Fibroblast of mammary gland (primary cell): Measurements from ENCODE around the gene YKT6.

ENCODE experiments used
- DNase-seq: peaks from one replicate; pipeline ENCODE4 v3.0.0-alpha.2; 2010; ENCODE audit warnings: low read depth
- H3K4me3 ChIP-seq: 2 replicates; pipeline ENCODE4 v1.5.1; 2011; ENCODE audit warnings: low read depth, mild to moderate bottlenecking, low read length, moderate library complexity; ENCODE audit not compliant: control insufficient read depth
- CTCF ChIP-seq: conservative IDR thresholded peaks from 2 replicates; pipeline ENCODE4 v1.5.1; 2011; ENCODE audit warnings: low read depth, low read length, inconsistent platforms; ENCODE audit not compliant: control insufficient read depth, insufficient read depth

YKT6 gene

DNA sequence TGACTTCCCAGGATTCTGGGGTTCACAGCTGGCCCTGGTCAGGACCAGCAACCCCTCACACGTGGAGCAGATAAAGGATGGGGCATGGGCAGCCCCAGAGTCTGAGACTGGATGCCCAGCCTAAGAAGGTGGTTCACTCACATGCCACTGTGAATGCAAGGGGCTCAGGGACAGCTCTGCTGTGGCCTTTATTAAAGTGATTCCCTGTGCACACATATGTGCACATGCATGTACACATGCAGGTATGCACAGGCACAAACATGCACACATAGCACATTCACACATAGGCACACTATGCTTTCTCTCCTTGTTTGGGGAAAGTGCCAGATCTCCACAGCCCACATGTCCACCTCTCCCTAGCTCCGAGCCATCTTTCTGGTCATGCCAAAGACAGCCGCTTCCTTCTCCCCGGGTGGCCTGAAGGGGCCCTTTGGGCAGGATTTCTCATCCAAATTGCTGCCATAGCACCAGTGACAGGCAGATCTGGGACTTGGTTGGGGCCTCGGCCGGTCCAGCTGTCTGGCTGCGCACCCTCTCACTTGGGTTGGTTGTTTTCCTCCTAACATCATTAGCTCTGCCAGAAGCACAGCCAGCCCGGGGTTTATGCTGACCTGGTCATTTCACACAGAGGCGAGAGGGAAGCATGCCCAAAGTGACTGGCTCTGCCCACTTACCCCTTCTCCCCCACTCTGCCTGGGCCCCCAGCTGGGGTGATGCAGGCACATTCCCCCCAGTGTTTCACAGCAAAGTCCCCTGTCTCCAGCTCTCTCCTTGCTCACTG lies 13.0 kb upstream of the YKT6 start:
- no peak overlapping the region for H3K4me3 ChIP-seq
- no peak for DNase-seq
- TF ChIP-seq CTCF: no peak

GRCh38 chr7:44188480-44189225 lies 12.1 kb upstream of the YKT6 start:
- no peak for TF ChIP-seq CTCF
- no peak overlapping the region for H3K4me3 ChIP-seq
- no peak for DNase-seq

DNA sequence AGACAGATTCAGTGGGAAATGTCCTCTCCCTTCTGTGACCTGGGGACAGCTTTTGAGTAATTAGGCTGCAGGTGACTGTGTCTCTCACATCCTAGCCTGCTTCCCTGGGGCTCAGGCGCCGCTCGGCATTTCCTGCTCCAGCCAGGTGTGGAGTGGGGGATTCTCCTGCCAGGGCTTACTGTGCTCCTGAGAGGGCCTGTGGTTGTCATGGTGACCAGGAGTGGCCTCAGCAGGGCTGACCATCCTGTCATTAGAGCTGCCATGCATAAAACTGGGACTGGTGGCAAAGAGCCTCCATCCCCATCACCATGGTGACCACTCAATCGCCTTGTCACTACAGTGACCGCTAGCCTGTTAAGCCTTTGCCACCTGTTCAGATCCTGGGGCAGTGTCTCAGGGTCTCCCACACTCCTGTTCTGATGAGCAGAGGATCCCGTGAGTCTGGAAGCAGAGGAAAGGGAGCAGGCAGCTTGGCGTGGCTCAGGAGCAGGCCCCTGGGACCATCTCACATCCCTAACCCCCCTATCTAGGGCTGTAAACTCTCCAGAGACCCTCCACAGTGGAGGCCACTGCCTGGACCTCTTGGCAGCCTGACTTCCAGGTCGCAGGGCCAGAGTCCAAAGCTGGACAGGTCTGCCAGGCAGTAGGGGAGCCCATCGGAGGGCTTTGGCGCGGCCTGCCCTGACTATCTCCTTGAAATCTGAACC lies 11.3 kb upstream of the YKT6 start, which contains the start of gene GCK:
GCK (minus strand) TSS at position 154 of the 707 bp plus-strand sequence. CDS start 486 bp downstream, outside the sequence.
- H3K4me3 ChIP-seq: no peak within 1 kb of the TSS
- TF ChIP-seq CTCF: no peak
- no peak for DNase-seq

- TF ChIP-seq CTCF: no peak
- H3K4me3 ChIP-seq: no peak overlapping the region
- DNase-seq: no peak
These were observed 10.5 kb upstream of the YKT6 start for GRCh38 chr7:44189993-44190872.

DNA sequence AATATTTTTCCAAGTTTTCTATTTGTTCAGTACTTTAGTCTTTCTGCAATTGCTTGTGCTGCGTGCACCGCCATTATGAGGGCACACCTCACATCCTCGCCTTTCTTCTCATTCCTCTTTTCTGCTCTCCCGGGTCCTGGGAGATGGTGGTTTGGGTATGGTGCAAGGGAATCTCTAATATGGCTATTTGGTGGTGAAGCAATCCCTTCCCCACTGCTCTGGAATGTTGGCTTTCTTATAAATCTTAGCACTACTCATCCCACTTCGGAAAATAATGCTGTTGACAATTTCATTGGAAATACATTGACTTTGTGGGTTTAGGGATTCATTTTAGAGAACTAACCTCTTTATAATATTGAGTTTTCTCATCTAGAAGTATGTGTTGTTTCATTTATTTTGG lies 9.6 kb upstream of the YKT6 start:
- H3K4me3 ChIP-seq: no peak overlapping the region
- DNase-seq: peak; percentile 13
- TF ChIP-seq CTCF: no peak
